Amniotic stem cell (primary cell): Measurements from ENCODE around the gene CBFA2T3.

Experiments used
- DNase-seq: peaks from one replicate; lab custom pipeline; 2025; lab: John Stamatoyannopoulos, UW

Gene CBFA2T3

DNA sequence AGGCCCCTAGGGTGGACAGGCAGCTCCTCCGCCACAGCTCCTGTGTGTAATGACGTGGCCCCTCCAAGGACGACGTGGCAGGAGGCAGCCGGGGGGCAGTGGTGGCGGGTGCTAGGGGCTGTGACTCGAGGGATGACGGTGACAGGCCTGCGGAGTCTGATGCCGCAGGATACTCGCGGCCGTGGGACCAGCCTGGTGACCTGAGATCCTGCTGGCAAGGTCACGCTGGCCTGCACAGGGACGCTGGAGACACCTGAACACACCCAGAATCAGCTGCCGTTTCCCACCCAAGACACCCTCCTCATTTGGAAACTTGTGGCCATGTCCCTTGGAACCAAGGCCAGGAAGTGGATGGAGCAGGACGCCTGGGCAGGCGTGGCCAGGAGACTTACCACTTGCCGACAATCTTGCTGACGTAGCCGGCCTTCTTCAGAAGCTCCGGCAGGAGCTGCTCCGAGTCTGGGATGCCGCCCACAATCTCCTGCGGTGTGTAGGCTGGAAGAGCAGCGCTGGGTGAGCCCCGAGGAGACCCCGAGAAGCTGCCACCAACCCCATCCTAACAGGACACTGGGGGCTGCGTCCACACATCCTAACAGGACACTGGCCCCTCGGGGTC lies 136.3 kb downstream of the CBFA2T3 start:
- no peak for DNase-seq

GRCh38 chr16:88839745-88840599 lies 137.0 kb downstream of the CBFA2T3 start:
- DNase-seq: no peak

GRCh38 chr16:88839026-88839529 lies 137.9 kb downstream of the CBFA2T3 start:
- no peak for DNase-seq

GRCh38 chr16:88838566-88838965 lies 138.4 kb downstream of the CBFA2T3 start:
- DNase-seq: no peak

DNA sequence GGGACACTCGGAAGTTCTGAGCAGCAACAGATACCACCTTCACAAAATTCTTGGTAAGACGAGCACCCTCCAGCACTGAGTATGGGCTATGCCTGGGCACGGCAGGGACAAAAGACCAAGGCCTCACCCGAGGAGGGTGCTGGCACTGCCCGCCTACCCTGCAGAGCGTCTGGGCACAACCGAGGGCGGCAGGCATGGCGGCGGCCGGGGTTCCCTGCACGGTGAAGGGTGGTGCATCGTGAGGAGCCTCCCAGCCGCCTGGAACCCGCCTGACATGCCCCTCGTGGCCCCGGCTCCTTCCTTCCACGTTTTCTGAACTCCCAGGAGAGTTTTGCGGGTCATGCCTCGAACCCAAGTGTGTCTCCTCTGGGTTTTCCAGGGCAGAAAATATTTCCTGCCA lies 139.2 kb downstream of the CBFA2T3 start:
- no peak for DNase-seq

DNA sequence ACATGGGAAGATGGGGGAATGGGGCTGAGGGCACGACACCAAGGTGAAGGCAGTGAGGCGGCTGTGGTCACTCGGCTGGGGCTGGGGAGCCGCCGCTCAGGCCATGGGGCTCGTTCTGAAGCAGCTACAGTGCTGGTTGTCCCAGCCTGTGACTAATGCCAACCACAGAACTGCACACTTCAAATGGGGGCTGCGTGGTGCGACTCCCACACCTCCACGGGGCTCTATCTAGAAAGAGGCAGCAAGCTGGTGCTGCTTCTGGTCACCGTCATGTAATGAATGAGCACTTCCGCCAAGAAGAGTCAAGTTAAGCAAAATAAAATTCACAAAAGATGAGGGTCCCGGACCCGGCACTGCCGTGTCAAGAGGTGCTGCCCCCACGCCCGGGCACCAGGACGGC lies 140.2 kb downstream of the CBFA2T3 start:
- no peak for DNase-seq

GRCh38 chr16:88835818-88836217 lies 141.2 kb downstream of the CBFA2T3 start:
- no peak for DNase-seq

GRCh38 chr16:88835383-88835782 lies 141.6 kb downstream of the CBFA2T3 start:
- no peak for DNase-seq

- DNase-seq: no peak
Measured at GRCh38 chr16:88834670-88835069, 142.3 kb downstream of the CBFA2T3 start.

DNA sequence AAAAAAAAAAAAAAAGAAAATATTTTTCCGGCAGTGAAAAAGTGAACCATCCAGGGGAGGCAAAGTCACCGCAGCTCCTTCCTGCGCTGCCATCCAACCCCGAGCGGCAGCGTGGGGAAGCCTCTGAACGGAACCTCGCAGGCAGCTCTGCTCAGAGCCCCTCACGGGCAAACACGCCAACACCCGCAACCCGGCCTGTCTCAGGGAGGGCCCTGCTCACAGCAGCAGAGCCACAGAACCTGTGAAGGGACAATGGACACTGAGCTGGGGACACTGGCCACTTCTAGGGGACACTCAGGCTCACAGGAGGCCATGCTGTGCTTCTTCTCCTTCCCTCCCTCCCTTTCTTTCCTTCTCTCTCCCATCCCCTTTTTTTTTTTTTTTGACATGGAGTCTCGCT lies 143.9 kb downstream of the CBFA2T3 start:
- DNase-seq: no peak

GRCh38 chr16:88831838-88832237 lies 145.2 kb downstream of the CBFA2T3 start:
- no peak for DNase-seq

DNA sequence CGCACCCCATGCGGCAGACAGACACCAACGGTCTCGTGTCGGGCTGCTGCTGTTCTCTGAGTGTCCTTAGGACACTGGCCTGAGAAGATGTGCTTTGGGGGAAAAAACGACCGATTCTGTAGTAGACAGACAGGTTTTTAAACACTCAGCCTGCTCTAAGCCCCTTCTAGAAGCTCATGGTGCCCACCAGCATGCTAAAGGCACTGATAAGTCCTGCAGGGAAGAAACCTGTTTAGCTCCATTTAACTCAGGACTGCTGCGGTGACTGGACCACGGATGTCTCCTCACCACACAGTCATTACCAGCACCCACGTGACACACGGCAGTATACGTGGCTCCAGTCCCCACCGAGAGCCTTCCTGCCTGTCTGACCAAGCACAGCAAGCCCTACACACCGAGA lies 146.2 kb downstream of the CBFA2T3 start:
- DNase-seq: no peak

DNA sequence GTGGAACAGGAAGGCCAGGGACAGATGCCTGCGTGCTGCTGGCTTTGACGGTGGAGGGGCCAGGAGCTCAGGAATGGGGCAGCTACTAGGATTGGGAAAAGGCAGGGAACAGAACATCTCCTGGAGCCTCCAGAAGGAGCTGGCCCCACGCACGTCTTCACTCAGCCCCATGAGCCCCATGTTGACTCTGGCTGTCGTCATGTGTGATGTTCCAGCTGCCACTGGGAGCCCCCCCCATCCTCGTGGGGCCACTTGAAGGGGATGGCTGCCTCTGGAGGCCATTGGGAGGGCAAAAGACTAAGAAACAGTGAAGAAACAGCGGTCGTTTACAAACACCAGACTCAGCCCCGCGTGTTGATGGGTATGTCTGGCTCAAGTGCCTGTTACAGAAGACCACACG lies 146.7 kb downstream of the CBFA2T3 start:
- no peak for DNase-seq

DNA sequence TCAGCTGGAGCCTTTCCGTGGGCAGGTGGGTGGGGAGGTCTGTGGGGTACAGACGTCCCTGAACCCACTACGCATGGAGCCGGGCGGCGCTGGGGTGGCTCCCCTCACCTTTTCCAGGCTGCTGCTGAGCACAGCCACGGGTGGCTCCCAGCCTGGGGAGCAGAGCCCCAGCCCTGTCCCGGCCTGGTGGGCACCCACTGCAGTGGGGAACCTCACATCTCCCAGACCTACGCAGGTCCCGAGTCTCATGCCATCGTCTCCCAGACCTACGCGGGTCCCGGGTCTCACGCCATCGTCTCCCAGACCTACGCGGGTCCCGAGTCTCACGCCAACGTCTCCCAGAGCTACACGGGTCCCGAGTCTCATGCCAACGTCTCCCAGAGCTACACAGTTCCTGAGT lies 148.3 kb downstream of the CBFA2T3 start:
- DNase-seq: no peak

DNA sequence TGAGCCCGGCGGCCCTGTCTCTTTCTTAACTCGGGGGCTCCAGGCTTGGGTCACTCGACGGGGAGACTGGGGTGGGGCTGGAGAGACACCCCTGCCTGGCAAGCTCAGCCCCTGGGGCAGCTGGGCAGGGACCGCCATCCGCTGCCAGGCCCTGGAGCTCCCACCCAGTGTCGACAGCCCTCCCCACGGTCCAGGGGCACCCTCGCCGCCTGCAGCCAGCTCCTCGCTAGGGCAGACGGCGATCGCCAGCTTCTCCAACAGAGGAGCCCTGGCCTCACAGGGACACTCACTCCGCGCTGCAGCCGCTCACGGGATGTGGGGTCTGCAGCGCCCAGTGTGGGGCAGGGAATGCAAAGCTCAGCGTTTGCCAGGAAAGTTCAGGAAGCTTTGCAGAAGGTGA lies 149.3 kb downstream of the CBFA2T3 start:
- DNase-seq: no peak

GRCh38 chr16:88826070-88826840 lies 150.8 kb downstream of the CBFA2T3 start:
- no peak for DNase-seq

DNA sequence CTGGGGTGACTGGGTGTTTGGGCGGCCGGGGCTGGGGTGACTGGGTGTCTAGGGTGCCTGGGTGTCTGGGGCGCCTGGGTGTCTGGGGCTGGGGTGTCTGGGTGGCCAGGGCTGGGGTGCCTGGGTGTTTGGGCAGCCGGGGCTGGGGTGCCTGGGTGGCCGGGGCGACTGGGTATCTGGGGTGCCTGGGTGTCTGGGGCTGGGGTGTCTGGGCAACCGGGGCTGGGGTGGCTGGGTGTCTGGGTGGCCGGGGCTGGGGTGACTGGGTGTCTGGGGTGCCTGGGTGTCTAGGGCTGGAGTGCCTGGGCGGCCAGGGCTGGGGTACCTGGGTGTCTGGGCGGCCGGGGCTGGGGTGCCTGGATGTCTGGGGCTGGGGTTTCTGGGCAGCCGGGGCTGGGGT lies 151.9 kb downstream of the CBFA2T3 start:
- no peak for DNase-seq
